ENCODE results near the gene HDAC4. TPM values are rescaled to one million over a fixed set of nuclear protein-coding genes. Genes with fewer than 3 reads are reported as not detected.

The HDAC4 gene
- total and polyA plus RNA-seq, 10 of the 15 experiments (the other 5 are each of a cell fraction or from before 2014, with no cell fraction given), result 0.22 to 15.7 (median 4.8) TPM

DNA sequence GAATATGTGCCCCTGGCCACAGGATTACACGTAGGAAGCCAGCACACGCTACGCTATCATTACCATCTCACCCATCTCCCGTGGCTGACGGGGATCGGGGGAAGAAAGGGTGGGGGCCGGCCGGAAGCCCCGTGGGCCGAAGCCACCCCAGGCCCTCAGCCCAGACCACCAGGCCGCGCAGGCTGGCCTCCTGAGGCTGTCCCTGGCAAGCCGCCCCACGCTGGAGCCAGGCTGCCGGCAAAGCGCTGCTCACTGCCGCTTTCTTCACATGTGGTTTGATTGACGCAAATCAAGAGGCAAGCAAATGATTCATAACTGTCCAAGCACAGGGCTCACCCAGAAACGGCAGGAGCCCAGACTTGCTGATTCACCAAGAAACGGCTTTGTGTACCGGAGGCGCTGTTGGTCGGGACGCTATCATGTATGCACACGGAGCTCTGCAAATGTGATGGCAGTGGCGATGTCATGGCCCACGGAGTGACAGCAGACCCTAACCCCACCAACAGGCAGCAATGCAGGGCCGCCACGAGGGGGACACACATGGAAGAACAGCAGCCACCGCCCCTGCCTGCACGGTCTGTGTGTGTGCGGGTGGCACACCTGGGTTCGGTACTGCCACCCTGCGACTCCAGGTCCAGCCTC lies 125.7 kb downstream of the HDAC4 start:
- Histone ChIP-seq H3K36me3 (ENCODE audit: control insufficient read depth in 2 of 2, insufficient read depth in 2 of 2, low read length in 1 of 2) (no peaks in the 10 kb centered on the region), H3K27ac (ENCODE audit: control insufficient read depth, insufficient read depth) (no peak overlapping the region), H3K9me3 (replicated peaks; ENCODE audit: control insufficient read depth, insufficient read depth, low read length) (no peaks in the 10 kb centered on the region), H3K4me1 (ENCODE audit: control insufficient read depth, insufficient read depth, low read length) (peaks cover 17% of the 10 kb centered on the region), H4K20me1 (ENCODE audit: control insufficient read depth, insufficient read depth) (peaks cover 8% of the 10 kb centered on the region), H3K27me3 (replicated peaks in 1 of 2; ENCODE audit: control insufficient read depth in 2 of 2, insufficient read depth in 2 of 2, low read length in 1 of 2) (peaks cover 0 to 9% of the 10 kb centered on the region in 2 experiments; a peak in 1 of 4 replicates), H3K79me2 (ENCODE audit: control insufficient read depth, insufficient read depth, low read length) (no peaks in the 10 kb centered on the region), H2AFZ (ENCODE audit: control insufficient read depth, low read depth, low read length) (no peak overlapping the region), H3K9ac (ENCODE audit: control insufficient read depth, insufficient read depth, low read length) (no peak overlapping the region), H3K4me2 (ENCODE audit: control insufficient read depth, insufficient read depth) (peak overlapping the region; percentile 60), H3K4me3 (no peak overlapping the region)
- CTCF ChIA-PET, result interaction anchor here (1.0 to 1.5 kb wide), 2 partner anchors 29 kb away, joined by 3 read pairs; no protein-coding TSS in a partner anchor
- RAD21 ChIA-PET (ENCODE audit: unreplicated experiment), result interaction anchor here (1.0 to 1.3 kb wide), 2 partner anchors 13 to 126 kb away, joined by 3 read pairs; partner anchors contain the start of gene HDAC4
- intact Hi-C loops (cut with micrococcal nuclease; ENCODE audit: unreplicated experiment) (no loop called here), in situ Hi-C loops (cut with MboI) (no loop called here)
- BruUV-seq (replicated peaks), result no TSS peak
- POLR2A ChIA-PET, result no interaction called here
- peak; percentile 96 for ATAC-seq
- SMC1A ChIA-PET (ENCODE audit: uncharacterized antibody, unreplicated experiment), result interaction anchor here (1.8 kb wide), 1 partner anchor 20 kb away, joined by 6 read pairs; no protein-coding TSS in a partner anchor
- FAIRE-seq, result peak; percentile 85
- WGBS (ENCODE audit: insufficient coverage, insufficient replicate concordance, low lambda C conversion rate, missing lambda C conversion rate), result 5% methylated on average over 31 of the region's 34 CpGs
- DNase-seq (ENCODE audit: low read depth, low spot score), result no peak
- TF ChIP-seq PAX5 (IDR thresholded peaks at IDR 0.05; ENCODE audit: borderline replicate concordance, low read depth, low read length), result peak; percentile 61; the same call in 1 of the 2 replicates
- TF ChIP-seq MXI1 (IDR thresholded peaks at IDR 0.05; ENCODE audit: low read depth, low read length), result peak; percentile 31; the same call in 1 of the 2 replicates
- TF ChIP-seq BCL11A (IDR thresholded peaks at IDR 0.05; ENCODE audit: low read depth, low read length), result peak; percentile 76
- no peak for TF ChIP-seq WRNIP1 (IDR thresholded peaks at IDR 0.05; ENCODE audit: borderline replicate concordance, low read depth, low read length)
- TF ChIP-seq IRF4 (IDR thresholded peaks at IDR 0.05; ENCODE audit: low read depth, low read length), result peak; percentile 91
- peak; percentile 44 to 75; a peak in 2 of 4 replicates for TF ChIP-seq BHLHE40 (IDR thresholded peaks at IDR 0.05; ENCODE audit: borderline replicate concordance in 1 of 2, low read depth in 2 of 2, low read length in 1 of 2)
- TF ChIP-seq KLF5 (IDR thresholded peaks at IDR 0.05; ENCODE audit: partially characterized antibody), result no peak
- TF ChIP-seq DPF2 (IDR thresholded peaks at IDR 0.05), result peak; percentile 91
- TF ChIP-seq RUNX3 (IDR thresholded peaks at IDR 0.05; ENCODE audit: low read length), result peak; percentile 91
- TF ChIP-seq, protein P1, sequence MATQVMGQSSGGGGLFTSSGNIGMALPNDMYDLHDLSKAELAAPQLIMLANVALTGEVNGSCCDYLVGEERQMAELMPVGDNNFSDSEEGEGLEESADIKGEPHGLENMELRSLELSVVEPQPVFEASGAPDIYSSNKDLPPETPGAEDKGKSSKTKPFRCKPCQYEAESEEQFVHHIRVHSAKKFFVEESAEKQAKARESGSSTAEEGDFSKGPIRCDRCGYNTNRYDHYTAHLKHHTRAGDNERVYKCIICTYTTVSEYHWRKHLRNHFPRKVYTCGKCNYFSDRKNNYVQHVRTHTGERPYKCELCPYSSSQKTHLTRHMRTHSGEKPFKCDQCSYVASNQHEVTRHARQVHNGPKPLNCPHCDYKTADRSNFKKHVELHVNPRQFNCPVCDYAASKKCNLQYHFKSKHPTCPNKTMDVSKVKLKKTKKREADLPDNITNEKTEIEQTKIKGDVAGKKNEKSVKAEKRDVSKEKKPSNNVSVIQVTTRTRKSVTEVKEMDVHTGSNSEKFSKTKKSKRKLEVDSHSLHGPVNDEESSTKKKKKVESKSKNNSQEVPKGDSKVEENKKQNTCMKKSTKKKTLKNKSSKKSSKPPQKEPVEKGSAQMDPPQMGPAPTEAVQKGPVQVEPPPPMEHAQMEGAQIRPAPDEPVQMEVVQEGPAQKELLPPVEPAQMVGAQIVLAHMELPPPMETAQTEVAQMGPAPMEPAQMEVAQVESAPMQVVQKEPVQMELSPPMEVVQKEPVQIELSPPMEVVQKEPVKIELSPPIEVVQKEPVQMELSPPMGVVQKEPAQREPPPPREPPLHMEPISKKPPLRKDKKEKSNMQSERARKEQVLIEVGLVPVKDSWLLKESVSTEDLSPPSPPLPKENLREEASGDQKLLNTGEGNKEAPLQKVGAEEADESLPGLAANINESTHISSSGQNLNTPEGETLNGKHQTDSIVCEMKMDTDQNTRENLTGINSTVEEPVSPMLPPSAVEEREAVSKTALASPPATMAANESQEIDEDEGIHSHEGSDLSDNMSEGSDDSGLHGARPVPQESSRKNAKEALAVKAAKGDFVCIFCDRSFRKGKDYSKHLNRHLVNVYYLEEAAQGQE (IDR thresholded peaks at IDR 0.05; ENCODE audit: low read depth, low read length), result no peak
- peak; percentile 58; the same call in 1 of the 2 replicates for TF ChIP-seq CBFB (IDR thresholded peaks at IDR 0.05; ENCODE audit: low read depth)
- TF ChIP-seq ATF7 (IDR thresholded peaks at IDR 0.05; ENCODE audit: low read depth), result 0 out of 2 replicates have a peak, but pooled peaks have one; percentile 21
- 0 out of 2 replicates have a peak, but pooled peaks have one; percentile 64 for TF ChIP-seq NBN (IDR thresholded peaks at IDR 0.05)
- peak; percentile 70 for TF ChIP-seq IKZF1 (conservative IDR thresholded peaks at IDR 0.05)
- TF ChIP-seq, protein P2, sequence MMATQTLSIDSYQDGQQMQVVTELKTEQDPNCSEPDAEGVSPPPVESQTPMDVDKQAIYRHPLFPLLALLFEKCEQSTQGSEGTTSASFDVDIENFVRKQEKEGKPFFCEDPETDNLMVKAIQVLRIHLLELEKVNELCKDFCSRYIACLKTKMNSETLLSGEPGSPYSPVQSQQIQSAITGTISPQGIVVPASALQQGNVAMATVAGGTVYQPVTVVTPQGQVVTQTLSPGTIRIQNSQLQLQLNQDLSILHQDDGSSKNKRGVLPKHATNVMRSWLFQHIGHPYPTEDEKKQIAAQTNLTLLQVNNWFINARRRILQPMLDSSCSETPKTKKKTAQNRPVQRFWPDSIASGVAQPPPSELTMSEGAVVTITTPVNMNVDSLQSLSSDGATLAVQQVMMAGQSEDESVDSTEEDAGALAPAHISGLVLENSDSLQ (IDR thresholded peaks at IDR 0.05), result peak; percentile 95
- peak; percentile 87 for TF ChIP-seq JUNB (IDR thresholded peaks at IDR 0.05)
- TF ChIP-seq TCF7 (IDR thresholded peaks at IDR 0.05; ENCODE audit: borderline replicate concordance), result peak; percentile 80

All from GM12878 (cell line).